BLaER1 treated with 17β-estradiol and CSF1 and Interleukin-3, amounts not matched to agents 10 nM and 100 nM (cell line): ENCODE results near the gene SLC22A2.
"Not testable (repeated sequence)": the region's sequence is repeated elsewhere in the genome, so short reads cannot be mapped to it uniquely, and the experiment has no call there.

Experiments used
- H3K27ac ChIP-seq, 11 experiments: shearing (Covaris generic); formaldehyde crosslinking; 2 replicates each; pipeline ENCODE4 v1.8.1; 2022
- H3K27me3 ChIP-seq, 11 experiments: shearing (Covaris generic); formaldehyde crosslinking; 2 replicates each; pipeline ENCODE4 v1.8.1; 2022
- H3K36me3 ChIP-seq, 11 experiments: shearing (Covaris generic); formaldehyde crosslinking; 2 replicates each; pipeline ENCODE4 v1.8.1; 2022
- H3K4me1 ChIP-seq, 10 experiments: shearing (Covaris generic); formaldehyde crosslinking; 2 replicates each; pipeline ENCODE4 v1.8.1; 2022
- H3K4me2 ChIP-seq, 11 experiments: shearing (Covaris generic); formaldehyde crosslinking; 2 replicates each; pipeline ENCODE4 v1.8.1; 2022
- H3K4me3 ChIP-seq, 10 experiments: shearing (Covaris generic); formaldehyde crosslinking; 2 replicates each; pipeline ENCODE4 v1.8.1; 2022
- H3K9ac ChIP-seq, 11 experiments: shearing (Covaris generic); formaldehyde crosslinking; 2 replicates each; pipeline ENCODE4 v1.8.1; 2022
- H3K9me3 ChIP-seq, 11 experiments: shearing (Covaris generic); formaldehyde crosslinking; replicated peaks in 1 of 11; 2 replicates each; pipeline ENCODE4 v1.8.1; 2022
- H4K20me1 ChIP-seq, 11 experiments: shearing (Covaris generic); formaldehyde crosslinking; 2 replicates each; pipeline ENCODE4 v1.8.1; 2022
- Cebpa-rat ChIP-seq, 11 experiments: shearing (Covaris generic); IDR thresholded peaks; 2 replicates each; pipeline ENCODE4 v1.8.1; 2022

The SLC22A2 gene

GRCh38 chr6:160258346-160259142 is at the start of gene SLC22A2:
Gene SLC22A2, minus strand, starts transcription at chr6:160258821. Its CDS starts 64 bp downstream, at chr6:160258757.
- TF ChIP-seq Cebpa-rat (IDR thresholded peaks at IDR 0.05) = no peak
- H3K4me1 ChIP-seq = peaks cover 0 to 9% (median 0%) of the 10 kb centered on the region in 10 experiments; a peak in 5 of 20 replicates
- H3K27me3 ChIP-seq = no peaks in the 10 kb centered on the region
- H3K36me3 ChIP-seq = no peaks in the 10 kb centered on the region
- no peaks in the 10 kb centered on the region for H4K20me1 ChIP-seq
- no peak within 1 kb of the TSS for H3K4me2 ChIP-seq
- no peak within 1 kb of the TSS for H3K4me3 ChIP-seq
- no peaks in the 10 kb centered on the region for H3K9me3 ChIP-seq
- H3K9ac ChIP-seq = no peak within 1 kb of the TSS
- no peak within 1 kb of the TSS for H3K27ac ChIP-seq

GRCh38 chr6:160305926-160306713 is 47.5 kb upstream of the SLC22A2 start:
- Histone ChIP-seq H3K27me3 (no peaks in the 10 kb centered on the region), H3K9ac (no peak overlapping the region), H3K36me3 (no peaks in the 10 kb centered on the region), H3K4me2 (no peak overlapping the region), H3K9me3 (peaks cover 6 to 28% (median 19%) of the 10 kb centered on the region in 11 experiments; a peak in 21 of 22 replicates), H4K20me1 (no peaks in the 10 kb centered on the region), H3K4me1 (no peaks in the 10 kb centered on the region), H3K4me3 (no peak overlapping the region), H3K27ac (no peak overlapping the region)
- no peak for TF ChIP-seq Cebpa-rat (IDR thresholded peaks at IDR 0.05)

- no peak overlapping the region for H3K9ac ChIP-seq
- H3K36me3 ChIP-seq = no peaks in the 10 kb centered on the region
- no peaks in the 10 kb centered on the region for H3K27me3 ChIP-seq
- peaks cover 0 to 12% (median 5%) of the 10 kb centered on the region in 10 experiments; a peak in 14 of 20 replicates for H3K4me1 ChIP-seq
- TF ChIP-seq Cebpa-rat (IDR thresholded peaks at IDR 0.05) = no peak
- no peak overlapping the region for H3K4me3 ChIP-seq
- no peaks in the 10 kb centered on the region for H4K20me1 ChIP-seq
- no peak overlapping the region for H3K27ac ChIP-seq
- no peak overlapping the region for H3K4me2 ChIP-seq
- H3K9me3 ChIP-seq = peaks cover 0 to 19% (median 4%) of the 10 kb centered on the region in 11 experiments; a peak in 4 of 22 replicates
Measured at GRCh38 chr6:160303806-160304205, 45.2 kb upstream of the SLC22A2 start.

- not testable (repeated sequence) for H3K9ac ChIP-seq, H3K27me3 ChIP-seq, H3K36me3 ChIP-seq, H3K27ac ChIP-seq, H3K4me2 ChIP-seq, H4K20me1 ChIP-seq, H3K4me3 ChIP-seq
- peaks cover 0 to 12% (median 0%) of the 10 kb centered on the region in 11 experiments; a peak in 2 of 22 replicates for H3K9me3 ChIP-seq
- H3K4me1 ChIP-seq = peaks cover 0 to 23% (median 14%) of the 10 kb centered on the region in 10 experiments; a peak in 16 of 20 replicates
Measured at GRCh38 chr6:160302431-160303082, 43.9 kb upstream of the SLC22A2 start.

GRCh38 chr6:160301339-160301738 is 42.7 kb upstream of the SLC22A2 start:
- H3K9ac ChIP-seq = no peak overlapping the region
- H4K20me1 ChIP-seq = no peaks in the 10 kb centered on the region
- no peak overlapping the region for H3K4me2 ChIP-seq
- H3K9me3 ChIP-seq = peaks cover 0 to 12% (median 0%) of the 10 kb centered on the region in 11 experiments; a peak in 2 of 22 replicates
- peaks cover 0 to 23% (median 15%) of the 10 kb centered on the region in 10 experiments; a peak in 16 of 20 replicates for H3K4me1 ChIP-seq
- no peaks in the 10 kb centered on the region for H3K36me3 ChIP-seq
- H3K27ac ChIP-seq = no peak overlapping the region
- H3K27me3 ChIP-seq = no peaks in the 10 kb centered on the region
- no peak overlapping the region for H3K4me3 ChIP-seq
- no peak for TF ChIP-seq Cebpa-rat (IDR thresholded peaks at IDR 0.05)

- Histone ChIP-seq H3K27ac (no peak overlapping the region), H3K9ac (no peak overlapping the region), H3K27me3 (no peaks in the 10 kb centered on the region), H3K9me3 (peaks cover 0 to 12% (median 0%) of the 10 kb centered on the region in 11 experiments; a peak in 2 of 22 replicates), H3K36me3 (no peaks in the 10 kb centered on the region), H4K20me1 (no peaks in the 10 kb centered on the region), H3K4me2 (peak overlapping the region in 3 of 11 experiments; percentile 10 to 48 (median 41); a peak in 5 of 22 replicates), H3K4me1 (peaks cover 4 to 23% (median 15%) of the 10 kb centered on the region in 10 experiments; a peak in 16 of 20 replicates), H3K4me3 (no peak overlapping the region)
- no peak for TF ChIP-seq Cebpa-rat (IDR thresholded peaks at IDR 0.05)
Measured at GRCh38 chr6:160300076-160300695, 41.6 kb upstream of the SLC22A2 start.

- Histone ChIP-seq H3K9ac (no peak overlapping the region), H3K9me3 (peaks cover 0 to 12% (median 0%) of the 10 kb centered on the region in 11 experiments; a peak in 2 of 22 replicates), H4K20me1 (no peaks in the 10 kb centered on the region), H3K4me1 (peaks cover 4 to 23% (median 16%) of the 10 kb centered on the region in 10 experiments; a peak in 16 of 20 replicates), H3K4me2 (no peak overlapping the region), H3K27me3 (no peaks in the 10 kb centered on the region), H3K4me3 (no peak overlapping the region), H3K36me3 (no peaks in the 10 kb centered on the region), H3K27ac (no peak overlapping the region)
- TF ChIP-seq Cebpa-rat (IDR thresholded peaks at IDR 0.05) = no peak
Measured at GRCh38 chr6:160299559-160299958, 40.9 kb upstream of the SLC22A2 start.

GRCh38 chr6:160298121-160298520 is 39.5 kb upstream of the SLC22A2 start:
- TF ChIP-seq Cebpa-rat (IDR thresholded peaks at IDR 0.05) = no peak
- H3K4me3 ChIP-seq = no peak overlapping the region
- H3K4me1 ChIP-seq = peaks cover 7 to 33% (median 24%) of the 10 kb centered on the region in 10 experiments; a peak in 17 of 20 replicates
- H3K4me2 ChIP-seq = peak overlapping the region in 10 of 11 experiments; percentile 0 to 49 (median 26); a peak in 14 of 22 replicates
- H3K27ac ChIP-seq = no peak overlapping the region
- no peaks in the 10 kb centered on the region for H4K20me1 ChIP-seq
- no peaks in the 10 kb centered on the region for H3K27me3 ChIP-seq
- no peak overlapping the region for H3K9ac ChIP-seq
- H3K36me3 ChIP-seq = no peaks in the 10 kb centered on the region
- H3K9me3 ChIP-seq = peaks cover 0 to 6% (median 0%) of the 10 kb centered on the region in 11 experiments; a peak in 2 of 22 replicates
